Osteocyte (in vitro differentiated cells): Measurements from ENCODE around the gene HEBP2. TPM values are rescaled to one million over a fixed set of nuclear protein-coding genes. Genes with fewer than 3 reads are reported as not detected.
"Not testable (repeated sequence)": the region's sequence is repeated elsewhere in the genome, so short reads cannot be mapped to it uniquely, and the experiment has no call there.

Experiments
- DNase-seq: peaks from one replicate; pipeline ENCODE4 v3.0.0; 2021; ENCODE audit warnings: mixed read lengths; ENCODE audit not compliant: unreplicated experiment; ENCODE audit errors: extremely low spot score
- H3K27ac Mint-ChIP-seq: one replicate; pipeline ENCODE4 v1.8.0; 2021; ENCODE audit warnings: mild to moderate bottlenecking, mixed read lengths; ENCODE audit not compliant: unreplicated experiment
- H3K27me3 Mint-ChIP-seq: one replicate; pipeline ENCODE4 v1.8.0; 2021; ENCODE audit warnings: mixed read lengths; ENCODE audit not compliant: unreplicated experiment
- H3K36me3 Mint-ChIP-seq: one replicate; pipeline ENCODE4 v1.8.0; 2021; ENCODE audit warnings: mixed read lengths; ENCODE audit not compliant: unreplicated experiment
- H3K4me1 Mint-ChIP-seq: one replicate; pipeline ENCODE4 v1.8.0; 2021; ENCODE audit warnings: mixed read lengths; ENCODE audit not compliant: unreplicated experiment
- H3K4me3 Mint-ChIP-seq: one replicate; pipeline ENCODE4 v1.8.0; 2021; ENCODE audit warnings: mild to moderate bottlenecking, moderate library complexity, mixed read lengths; ENCODE audit not compliant: unreplicated experiment
- H3K9me3 Mint-ChIP-seq: one replicate; pipeline ENCODE4 v1.8.0; 2021; ENCODE audit warnings: mixed read lengths; ENCODE audit not compliant: unreplicated experiment
- CTCF ChIP-seq: fragments of 200-600 bp; sonication (generic); IDR thresholded peaks from 2 replicates; pipeline ENCODE4 v1.5.0; 2021; ENCODE audit warnings: antibody characterized with exemption, mild to moderate bottlenecking, moderate library complexity
- total RNA-seq: library from RNA; stranded (reverse); gene quantifications from 2 replicates; pipeline ENCODE4 v1.2.1, GENCODE V29; 2021

Gene HEBP2
- total RNA-seq, 1 donor from 2014 or later, result 36.8 TPM

- Mint-ChIP-seq H3K27me3 (no peaks in the 10 kb centered on the region), H3K4me3 (no peak overlapping the region), H3K36me3 (peaks cover 17% of the 10 kb centered on the region), H3K4me1 (peaks cover 7% of the 10 kb centered on the region), H3K9me3 (no peaks in the 10 kb centered on the region), H3K27ac (no peak overlapping the region)
- TF ChIP-seq CTCF, result no peak
- DNase-seq, result no peak
These were observed 20.2 kb downstream of the HEBP2 start for GRCh38 chr6:138424004-138424904.

GRCh38 chr6:138425256-138425655 lies 21.2 kb downstream of the HEBP2 start:
- peaks cover 17% of the 10 kb centered on the region for H3K36me3 Mint-ChIP-seq
- not testable (repeated sequence) for H3K27ac Mint-ChIP-seq, H3K4me1 Mint-ChIP-seq, DNase-seq, H3K9me3 Mint-ChIP-seq, H3K4me3 Mint-ChIP-seq, H3K27me3 Mint-ChIP-seq

- H3K27me3 Mint-ChIP-seq, result no peaks in the 10 kb centered on the region
- H3K27ac Mint-ChIP-seq, result no peak overlapping the region
- no peaks in the 10 kb centered on the region for H3K9me3 Mint-ChIP-seq
- H3K4me1 Mint-ChIP-seq, result peaks cover 7% of the 10 kb centered on the region
- peaks cover 9% of the 10 kb centered on the region for H3K36me3 Mint-ChIP-seq
- TF ChIP-seq CTCF, result no peak
- DNase-seq, result no peak
- no peak overlapping the region for H3K4me3 Mint-ChIP-seq
These were observed 22.6 kb downstream of the HEBP2 start for GRCh38 chr6:138426500-138427123.

- no peaks in the 10 kb centered on the region for H3K9me3 Mint-ChIP-seq
- H3K4me3 Mint-ChIP-seq, result no peak overlapping the region
- DNase-seq, result no peak
- peaks cover 7% of the 10 kb centered on the region for H3K4me1 Mint-ChIP-seq
- no peak overlapping the region for H3K27ac Mint-ChIP-seq
- H3K36me3 Mint-ChIP-seq, result peaks cover 9% of the 10 kb centered on the region
- no peaks in the 10 kb centered on the region for H3K27me3 Mint-ChIP-seq
- no peak for TF ChIP-seq CTCF
These were observed 23.7 kb downstream of the HEBP2 start for GRCh38 chr6:138427701-138428100.

GRCh38 chr6:138428944-138429598 lies 25.0 kb downstream of the HEBP2 start:
- no peak overlapping the region for H3K27ac Mint-ChIP-seq
- DNase-seq, result no peak
- H3K36me3 Mint-ChIP-seq, result peaks cover 8% of the 10 kb centered on the region
- no peaks in the 10 kb centered on the region for H3K9me3 Mint-ChIP-seq
- TF ChIP-seq CTCF, result peak; percentile 76
- H3K4me3 Mint-ChIP-seq, result no peak overlapping the region
- no peaks in the 10 kb centered on the region for H3K27me3 Mint-ChIP-seq
- no peaks in the 10 kb centered on the region for H3K4me1 Mint-ChIP-seq
